GM18907 (cell line): ENCODE data around the gene NGDN.

ENCODE experiments used
- ATAC-seq: cut with Tn5 transposase; IDR thresholded peaks from one replicate; pipeline ENCODE4 v1.9.1; 2021; ENCODE audit warnings: mild to moderate bottlenecking, moderate library complexity; ENCODE audit not compliant: unreplicated experiment

NGDN gene

GRCh38 chr14:23468704-23469126 is 788 bp upstream of the NGDN start:
- ATAC-seq, result no peak

- ATAC-seq, result peak; percentile 29
Measured at GRCh38 chr14:23469906-23470403, 452 bp downstream of the NGDN start.

- no peak for ATAC-seq
Measured at GRCh38 chr14:23470947-23471346, 1.4 kb downstream of the NGDN start.

- ATAC-seq, result no peak
Measured at GRCh38 chr14:23478109-23478759, 8.7 kb downstream of the NGDN start.

GRCh38 chr14:23481362-23481970 is 12.0 kb downstream of the NGDN start:
- ATAC-seq, result no peak

- no peak for ATAC-seq
Measured at GRCh38 chr14:23481979-23482822, 12.7 kb downstream of the NGDN start.

GRCh38 chr14:23482823-23483148 is 13.3 kb downstream of the NGDN start:
- no peak for ATAC-seq

GRCh38 chr14:23483236-23483854 is 13.8 kb downstream of the NGDN start:
- no peak for ATAC-seq

- no peak for ATAC-seq
Measured at GRCh38 chr14:23485326-23485725, 15.8 kb downstream of the NGDN start.

GRCh38 chr14:23486036-23486435 is 16.5 kb downstream of the NGDN start:
- ATAC-seq, result no peak

GRCh38 chr14:23487216-23487615 is 17.7 kb downstream of the NGDN start:
- no peak for ATAC-seq

GRCh38 chr14:23492618-23493272 is 23.2 kb downstream of the NGDN start:
- ATAC-seq, result no peak

GRCh38 chr14:23494223-23494622 is 24.7 kb downstream of the NGDN start:
- ATAC-seq, result no peak

- ATAC-seq, result no peak
Measured at GRCh38 chr14:23512156-23512555, 42.7 kb downstream of the NGDN start.

- ATAC-seq, result no peak
Measured at GRCh38 chr14:23513005-23513817, 43.7 kb downstream of the NGDN start.

GRCh38 chr14:23513818-23514643 is 44.5 kb downstream of the NGDN start:
- no peak for ATAC-seq

- ATAC-seq, result no peak
Measured at GRCh38 chr14:23514644-23514957, 45.1 kb downstream of the NGDN start.

- no peak for ATAC-seq
Measured at GRCh38 chr14:23517650-23518326, 48.3 kb downstream of the NGDN start.

- no peak for ATAC-seq
Measured at GRCh38 chr14:23518709-23519108, 49.2 kb downstream of the NGDN start.
